ENCODE data around the gene SIPA1. TPM values are rescaled to one million over a fixed set of nuclear protein-coding genes. Genes with fewer than 3 reads are reported as not detected.
A peak's percentile ranks its signal among the peaks of the same experiment; 100 is the strongest.

Gene SIPA1, protein sequence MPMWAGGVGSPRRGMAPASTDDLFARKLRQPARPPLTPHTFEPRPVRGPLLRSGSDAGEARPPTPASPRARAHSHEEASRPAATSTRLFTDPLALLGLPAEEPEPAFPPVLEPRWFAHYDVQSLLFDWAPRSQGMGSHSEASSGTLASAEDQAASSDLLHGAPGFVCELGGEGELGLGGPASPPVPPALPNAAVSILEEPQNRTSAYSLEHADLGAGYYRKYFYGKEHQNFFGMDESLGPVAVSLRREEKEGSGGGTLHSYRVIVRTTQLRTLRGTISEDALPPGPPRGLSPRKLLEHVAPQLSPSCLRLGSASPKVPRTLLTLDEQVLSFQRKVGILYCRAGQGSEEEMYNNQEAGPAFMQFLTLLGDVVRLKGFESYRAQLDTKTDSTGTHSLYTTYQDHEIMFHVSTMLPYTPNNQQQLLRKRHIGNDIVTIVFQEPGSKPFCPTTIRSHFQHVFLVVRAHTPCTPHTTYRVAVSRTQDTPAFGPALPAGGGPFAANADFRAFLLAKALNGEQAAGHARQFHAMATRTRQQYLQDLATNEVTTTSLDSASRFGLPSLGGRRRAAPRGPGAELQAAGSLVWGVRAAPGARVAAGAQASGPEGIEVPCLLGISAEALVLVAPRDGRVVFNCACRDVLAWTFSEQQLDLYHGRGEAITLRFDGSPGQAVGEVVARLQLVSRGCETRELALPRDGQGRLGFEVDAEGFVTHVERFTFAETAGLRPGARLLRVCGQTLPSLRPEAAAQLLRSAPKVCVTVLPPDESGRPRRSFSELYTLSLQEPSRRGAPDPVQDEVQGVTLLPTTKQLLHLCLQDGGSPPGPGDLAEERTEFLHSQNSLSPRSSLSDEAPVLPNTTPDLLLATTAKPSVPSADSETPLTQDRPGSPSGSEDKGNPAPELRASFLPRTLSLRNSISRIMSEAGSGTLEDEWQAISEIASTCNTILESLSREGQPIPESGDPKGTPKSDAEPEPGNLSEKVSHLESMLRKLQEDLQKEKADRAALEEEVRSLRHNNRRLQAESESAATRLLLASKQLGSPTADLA
- polyA plus RNA-seq (2012; ENCODE audit: missing spikeins), result 26.0 TPM

DNA sequence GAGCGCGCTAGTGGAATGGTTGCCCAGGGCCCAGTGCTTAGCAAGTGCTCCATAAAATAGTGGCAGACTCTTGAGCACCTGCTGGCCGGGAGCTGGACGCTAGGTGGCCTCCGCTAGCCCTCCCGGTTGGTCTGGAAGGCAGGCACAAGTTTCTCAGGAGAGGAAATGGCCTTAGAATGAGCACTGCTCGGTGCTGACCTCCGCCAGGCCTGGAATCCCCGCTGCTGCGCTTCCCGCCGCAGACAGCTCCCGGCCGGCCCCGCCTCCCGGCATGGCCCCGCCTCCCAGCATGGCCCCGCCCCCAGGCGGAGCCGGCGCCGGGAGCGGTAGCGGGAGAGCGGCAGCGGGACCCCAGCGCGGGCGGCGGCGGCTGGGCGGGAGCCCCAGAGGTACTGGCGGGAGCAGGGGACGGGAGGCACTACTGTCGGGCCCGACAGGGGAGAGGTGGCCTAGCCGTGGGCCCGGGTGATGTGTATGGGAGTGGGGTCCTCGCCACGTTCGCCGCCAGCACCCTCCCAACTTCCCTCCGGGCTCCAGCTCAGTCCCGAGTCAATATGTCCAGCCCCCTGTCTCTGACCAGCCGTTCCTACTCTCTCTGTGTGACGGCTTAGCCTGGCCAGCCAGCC, at the start of gene SIPA1:
Gene SIPA1, plus strand, starts transcription at position 308 of the 626 bp plus-strand sequence. CDS start 2,821 bp downstream, outside the sequence.
- peak; percentile 96 for FAIRE-seq
- TF ChIP-seq POLR2A (IDR thresholded peaks at IDR 0.05; ENCODE audit: low read depth, low read length) (peak; percentile 68; the same call in 1 of the 2 replicates), POLR2AphosphoS5 (IDR thresholded peaks at IDR 0.05; ENCODE audit: low read depth, low read length) (peak; percentile 33; the same call in 1 of the 2 replicates), TAF1 (IDR thresholded peaks at IDR 0.05; ENCODE audit: borderline replicate concordance, low read depth, low read length) (no peak)
- DNase-seq (ENCODE audit: insufficient read length), result peak; percentile 80

DNA sequence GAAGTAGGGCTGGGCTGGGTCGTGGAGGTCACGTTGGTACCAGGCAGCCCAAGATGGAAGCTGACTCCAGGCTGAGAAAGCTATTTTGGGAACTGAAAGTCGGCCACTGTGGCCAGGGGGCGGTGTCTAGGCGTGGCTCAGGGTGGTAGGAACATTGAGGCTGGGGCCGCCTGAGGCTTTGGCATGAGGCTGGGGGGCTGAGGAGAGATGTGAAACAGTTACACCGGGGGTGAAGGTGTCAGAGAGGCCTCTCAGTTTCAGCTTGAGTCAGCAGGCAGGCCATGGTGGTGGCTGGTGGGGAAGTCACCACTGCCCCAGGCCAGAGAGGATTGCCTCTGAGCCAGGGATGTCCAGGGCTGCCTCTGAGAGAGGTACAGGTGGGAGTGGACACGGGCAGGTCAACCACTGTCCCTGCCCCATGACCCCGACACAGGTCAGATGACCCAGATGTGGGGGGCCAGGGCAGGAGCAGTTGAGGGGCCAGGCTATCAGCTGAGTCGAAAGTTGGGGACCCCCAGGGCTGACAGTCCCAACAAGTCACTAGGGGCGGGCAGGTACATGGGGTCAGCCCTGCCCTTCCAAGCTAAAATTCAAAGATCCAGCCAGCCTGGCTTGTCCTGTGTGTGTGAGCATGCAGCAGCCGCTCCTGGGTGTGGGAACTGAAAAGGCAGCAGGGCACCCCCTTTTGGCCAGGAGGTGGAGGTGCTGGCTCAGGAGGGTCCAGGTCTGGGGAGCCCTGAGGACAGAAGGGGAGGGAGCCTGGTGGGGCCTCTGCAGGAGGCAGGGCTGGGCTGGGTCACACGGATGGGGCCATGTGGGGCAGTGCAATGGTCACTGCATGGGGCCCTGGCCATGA, 49.5 kb upstream of the SIPA1 start:
- FAIRE-seq, result peak; percentile 100
- DNase-seq (ENCODE audit: insufficient read length), result peak; percentile 98
- TF ChIP-seq POLR2A (IDR thresholded peaks at IDR 0.05; ENCODE audit: low read depth, low read length) (no peak; the same call in none of the 2 replicates), POLR2AphosphoS5 (IDR thresholded peaks at IDR 0.05; ENCODE audit: low read depth, low read length) (no peak), TAF1 (IDR thresholded peaks at IDR 0.05; ENCODE audit: borderline replicate concordance, low read depth, low read length) (no peak)

DNA sequence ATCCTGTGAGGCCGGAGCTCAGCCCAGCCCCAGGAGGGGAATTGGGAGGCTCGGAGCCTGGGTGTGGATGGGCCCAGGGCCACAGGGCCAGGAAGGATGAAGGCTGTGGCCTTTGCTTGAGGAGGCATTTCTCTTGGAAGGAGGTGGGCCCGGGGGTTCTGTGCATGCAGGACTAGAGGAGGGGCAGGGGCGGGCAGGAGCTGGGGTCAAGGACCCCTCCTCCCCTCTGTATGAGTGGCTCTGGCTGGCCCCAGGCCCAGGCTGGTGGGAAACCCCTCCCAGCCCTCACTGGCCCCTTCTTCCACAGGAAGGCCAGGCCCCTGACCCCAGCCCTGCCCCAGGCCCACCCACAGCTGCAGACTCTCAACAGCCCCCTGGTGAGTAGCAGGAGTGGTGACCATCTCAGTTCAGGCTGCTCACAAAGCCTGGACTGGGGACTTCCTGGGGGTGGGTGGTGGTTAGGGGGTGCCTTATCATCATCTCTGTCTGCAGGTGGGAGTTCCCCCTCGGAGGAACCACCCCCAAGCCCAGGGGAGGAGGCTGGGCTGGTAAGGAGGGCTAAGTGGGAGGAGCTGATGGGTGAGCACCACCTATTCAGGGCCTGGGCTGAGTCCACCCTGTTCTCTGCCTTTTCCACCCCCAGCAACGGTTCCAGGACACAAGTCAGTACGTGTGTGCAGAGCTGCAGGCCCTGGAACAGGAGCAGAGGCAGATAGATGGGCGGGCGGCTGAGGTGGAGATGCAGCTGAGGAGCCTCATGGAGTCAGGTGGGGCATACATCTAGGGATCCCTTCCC, 48.3 kb upstream of the SIPA1 start:
- peak; percentile 68 for DNase-seq (ENCODE audit: insufficient read length)
- peak; percentile 83 for FAIRE-seq
- TF ChIP-seq POLR2AphosphoS5 (IDR thresholded peaks at IDR 0.05; ENCODE audit: low read depth, low read length), result no peak
- TF ChIP-seq POLR2A (IDR thresholded peaks at IDR 0.05; ENCODE audit: low read depth, low read length), result 0 out of 2 replicates have a peak, but pooled peaks have one; percentile 30

- no peak for FAIRE-seq
- DNase-seq (ENCODE audit: insufficient read length), result no peak
- no peak for TF ChIP-seq POLR2A (IDR thresholded peaks at IDR 0.05; ENCODE audit: low read depth, low read length)
- no peak for TF ChIP-seq TAF1 (IDR thresholded peaks at IDR 0.05; ENCODE audit: borderline replicate concordance, low read depth, low read length)
- no peak for TF ChIP-seq POLR2AphosphoS5 (IDR thresholded peaks at IDR 0.05; ENCODE audit: low read depth, low read length)
Measured at GRCh38 chr11:65590240-65590738, 47.6 kb upstream of the SIPA1 start.

- FAIRE-seq, result no peak
- TF ChIP-seq POLR2A (IDR thresholded peaks at IDR 0.05; ENCODE audit: low read depth, low read length) (no peak), POLR2AphosphoS5 (IDR thresholded peaks at IDR 0.05; ENCODE audit: low read depth, low read length) (no peak), TAF1 (IDR thresholded peaks at IDR 0.05; ENCODE audit: borderline replicate concordance, low read depth, low read length) (no peak)
- no peak for DNase-seq (ENCODE audit: insufficient read length)
Measured at GRCh38 chr11:65591939-65592857, 45.7 kb upstream of the SIPA1 start.

- DNase-seq (ENCODE audit: insufficient read length) (no peak), FAIRE-seq (no peak)
- no peak for TF ChIP-seq TAF1 (IDR thresholded peaks at IDR 0.05; ENCODE audit: borderline replicate concordance, low read depth, low read length)
Measured at GRCh38 chr11:65592858-65593517, 44.9 kb upstream of the SIPA1 start.

GRCh38 chr11:65593518-65594414, 44.1 kb upstream of the SIPA1 start:
- FAIRE-seq (peak; percentile 91), DNase-seq (ENCODE audit: insufficient read length) (peak; percentile 63)
- no peak for TF ChIP-seq POLR2A (IDR thresholded peaks at IDR 0.05; ENCODE audit: low read depth, low read length)
- no peak for TF ChIP-seq POLR2AphosphoS5 (IDR thresholded peaks at IDR 0.05; ENCODE audit: low read depth, low read length)
- no peak for TF ChIP-seq TAF1 (IDR thresholded peaks at IDR 0.05; ENCODE audit: borderline replicate concordance, low read depth, low read length)

Measured in GM12892 (cell line).